Astrocyte of the cerebellum (primary cell): ENCODE results near the gene IGHMBP2.

Experiments used
- DNase-seq: peaks from one replicate; pipeline ENCODE4 v3.0.0-alpha.2; 2011; ENCODE audit warnings: low read depth
- H3K4me3 ChIP-seq: 2 replicates; pipeline ENCODE4 v1.5.1; 2011; ENCODE audit warnings: mild to moderate bottlenecking, low read depth, low read length, moderate library complexity
- CTCF ChIP-seq: IDR thresholded peaks from 2 replicates; pipeline ENCODE4 v1.5.1; 2012; ENCODE audit warnings: low read length, low read depth, moderate library complexity, mild to moderate bottlenecking; ENCODE audit errors: missing control alignments
- in situ Hi-C: cut with HindIII; loops from 2 replicates; pipeline ENCODE4 v1.10.0; 2017; ENCODE audit warnings: low sequenced_read_pairs

Gene IGHMBP2

GRCh38 chr11:68946416-68947090 is 42.9 kb downstream of the IGHMBP2 start:
- DNase-seq = peak; percentile 89
- no peak for TF ChIP-seq CTCF
- in situ Hi-C loops = no loop called here
- H3K4me3 ChIP-seq = no peak overlapping the region

- in situ Hi-C loops = no loop called here
- no peak overlapping the region for H3K4me3 ChIP-seq
- no peak for DNase-seq
- no peak for TF ChIP-seq CTCF
Observed at GRCh38 chr11:68947151-68947550, 43.5 kb downstream of the IGHMBP2 start.

GRCh38 chr11:68948496-68948895 is 44.8 kb downstream of the IGHMBP2 start:
- no peak for TF ChIP-seq CTCF
- H3K4me3 ChIP-seq = no peak overlapping the region
- DNase-seq = no peak
- in situ Hi-C loops = no loop called here

- TF ChIP-seq CTCF = no peak
- DNase-seq = no peak
Observed at GRCh38 chr11:68948935-68949334, 45.2 kb downstream of the IGHMBP2 start.

GRCh38 chr11:68950270-68950669 is 46.6 kb downstream of the IGHMBP2 start:
- DNase-seq = no peak
- H3K4me3 ChIP-seq = no peak overlapping the region
- in situ Hi-C loops = no loop called here
- TF ChIP-seq CTCF = peak; percentile 48

More at GRCh38 chr11:68948935-68949334, 45.2 kb downstream of the IGHMBP2 start:
- H3K4me3 ChIP-seq = no peak overlapping the region
- in situ Hi-C loops = no loop called here

GRCh38 chr11:68950762-68951161 is 47.1 kb downstream of the IGHMBP2 start:
- TF ChIP-seq CTCF = no peak
- no peak for DNase-seq
- H3K4me3 ChIP-seq = no peak overlapping the region
- in situ Hi-C loops = no loop called here
